HL-60 (cell line): ENCODE results near the gene CRYBA4.

Experiments
- POLR2AphosphoS5 ChIP-seq: IDR thresholded peaks from 2 replicates; pipeline ENCODE4 v1.6.1; 2012; ENCODE audit warnings: low read depth
- SPI1 ChIP-seq: IDR thresholded peaks from 2 replicates; pipeline ENCODE4 v1.6.1; 2012; ENCODE audit warnings: low read depth, mild to moderate bottlenecking, borderline replicate concordance
- TF ChIP-seq, protein P1 (sequence below): IDR thresholded peaks from one replicate; pipeline ENCODE4 v1.5.1; 2011; ENCODE audit warnings: low read length, control low read depth, inconsistent platforms; ENCODE audit not compliant: insufficient read depth
- TF ChIP-seq, protein P2 (sequence below): IDR thresholded peaks from 2 replicates; pipeline ENCODE4 v1.6.1; 2012; ENCODE audit warnings: low read depth; ENCODE audit not compliant: insufficient replicate concordance

DNA sequence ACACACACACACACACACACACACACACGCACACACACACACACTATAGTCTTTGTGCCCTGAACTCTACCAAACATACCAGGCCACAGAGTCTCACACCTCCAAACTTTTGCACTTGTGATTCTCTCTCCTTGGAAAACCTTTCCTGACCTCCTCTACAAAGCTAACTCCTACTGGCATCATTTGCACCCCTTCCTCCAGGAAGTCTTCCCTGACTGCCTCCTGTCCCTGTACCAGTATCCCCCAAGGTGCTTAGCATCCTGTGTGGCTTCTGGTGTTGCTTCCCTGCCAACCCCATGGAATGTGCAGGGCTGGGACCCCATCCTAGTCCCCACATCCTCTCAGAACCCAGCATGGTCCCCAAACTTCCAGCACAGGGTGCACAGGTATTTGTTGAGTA lies 40.7 kb upstream of the CRYBA4 start:
- TF ChIP-seq, protein P1, sequence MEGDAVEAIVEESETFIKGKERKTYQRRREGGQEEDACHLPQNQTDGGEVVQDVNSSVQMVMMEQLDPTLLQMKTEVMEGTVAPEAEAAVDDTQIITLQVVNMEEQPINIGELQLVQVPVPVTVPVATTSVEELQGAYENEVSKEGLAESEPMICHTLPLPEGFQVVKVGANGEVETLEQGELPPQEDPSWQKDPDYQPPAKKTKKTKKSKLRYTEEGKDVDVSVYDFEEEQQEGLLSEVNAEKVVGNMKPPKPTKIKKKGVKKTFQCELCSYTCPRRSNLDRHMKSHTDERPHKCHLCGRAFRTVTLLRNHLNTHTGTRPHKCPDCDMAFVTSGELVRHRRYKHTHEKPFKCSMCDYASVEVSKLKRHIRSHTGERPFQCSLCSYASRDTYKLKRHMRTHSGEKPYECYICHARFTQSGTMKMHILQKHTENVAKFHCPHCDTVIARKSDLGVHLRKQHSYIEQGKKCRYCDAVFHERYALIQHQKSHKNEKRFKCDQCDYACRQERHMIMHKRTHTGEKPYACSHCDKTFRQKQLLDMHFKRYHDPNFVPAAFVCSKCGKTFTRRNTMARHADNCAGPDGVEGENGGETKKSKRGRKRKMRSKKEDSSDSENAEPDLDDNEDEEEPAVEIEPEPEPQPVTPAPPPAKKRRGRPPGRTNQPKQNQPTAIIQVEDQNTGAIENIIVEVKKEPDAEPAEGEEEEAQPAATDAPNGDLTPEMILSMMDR: no peak
- TF ChIP-seq, protein P2, sequence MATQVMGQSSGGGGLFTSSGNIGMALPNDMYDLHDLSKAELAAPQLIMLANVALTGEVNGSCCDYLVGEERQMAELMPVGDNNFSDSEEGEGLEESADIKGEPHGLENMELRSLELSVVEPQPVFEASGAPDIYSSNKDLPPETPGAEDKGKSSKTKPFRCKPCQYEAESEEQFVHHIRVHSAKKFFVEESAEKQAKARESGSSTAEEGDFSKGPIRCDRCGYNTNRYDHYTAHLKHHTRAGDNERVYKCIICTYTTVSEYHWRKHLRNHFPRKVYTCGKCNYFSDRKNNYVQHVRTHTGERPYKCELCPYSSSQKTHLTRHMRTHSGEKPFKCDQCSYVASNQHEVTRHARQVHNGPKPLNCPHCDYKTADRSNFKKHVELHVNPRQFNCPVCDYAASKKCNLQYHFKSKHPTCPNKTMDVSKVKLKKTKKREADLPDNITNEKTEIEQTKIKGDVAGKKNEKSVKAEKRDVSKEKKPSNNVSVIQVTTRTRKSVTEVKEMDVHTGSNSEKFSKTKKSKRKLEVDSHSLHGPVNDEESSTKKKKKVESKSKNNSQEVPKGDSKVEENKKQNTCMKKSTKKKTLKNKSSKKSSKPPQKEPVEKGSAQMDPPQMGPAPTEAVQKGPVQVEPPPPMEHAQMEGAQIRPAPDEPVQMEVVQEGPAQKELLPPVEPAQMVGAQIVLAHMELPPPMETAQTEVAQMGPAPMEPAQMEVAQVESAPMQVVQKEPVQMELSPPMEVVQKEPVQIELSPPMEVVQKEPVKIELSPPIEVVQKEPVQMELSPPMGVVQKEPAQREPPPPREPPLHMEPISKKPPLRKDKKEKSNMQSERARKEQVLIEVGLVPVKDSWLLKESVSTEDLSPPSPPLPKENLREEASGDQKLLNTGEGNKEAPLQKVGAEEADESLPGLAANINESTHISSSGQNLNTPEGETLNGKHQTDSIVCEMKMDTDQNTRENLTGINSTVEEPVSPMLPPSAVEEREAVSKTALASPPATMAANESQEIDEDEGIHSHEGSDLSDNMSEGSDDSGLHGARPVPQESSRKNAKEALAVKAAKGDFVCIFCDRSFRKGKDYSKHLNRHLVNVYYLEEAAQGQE: no peak
- no peak for TF ChIP-seq POLR2AphosphoS5
- no peak for TF ChIP-seq SPI1
